ENCODE measurements around the gene KRT24.

Gene KRT24

GRCh38 chr17:40687106-40687505 is 16.4 kb downstream of the KRT24 start:
- DNase-seq, result no peak

- no peak for DNase-seq
Observed at GRCh38 chr17:40686192-40686591, 17.4 kb downstream of the KRT24 start.

- DNase-seq, result no peak
Observed at GRCh38 chr17:40680998-40681397, 22.6 kb downstream of the KRT24 start.

GRCh38 chr17:40679523-40679907 is 24.0 kb downstream of the KRT24 start:
- DNase-seq, result no peak

GRCh38 chr17:40678902-40679522 is 24.5 kb downstream of the KRT24 start:
- no peak for DNase-seq

GRCh38 chr17:40675905-40676304 is 27.6 kb downstream of the KRT24 start:
- no peak for DNase-seq

- DNase-seq, result no peak
Observed at GRCh38 chr17:40672654-40673053, 30.9 kb downstream of the KRT24 start.

- DNase-seq, result no peak
Observed at GRCh38 chr17:40671282-40671681, 32.3 kb downstream of the KRT24 start.

GRCh38 chr17:40666331-40666730 is 37.2 kb downstream of the KRT24 start:
- DNase-seq, result no peak

GRCh38 chr17:40664582-40665333 is 38.8 kb downstream of the KRT24 start, which contains the start of gene KRT222:
TSS of gene KRT222 (minus strand) at chr17:40665177. CDS start at chr17:40665099, 78 bp downstream.
- DNase-seq, result no peak

- no peak for DNase-seq
Observed at GRCh38 chr17:40663252-40663651, 40.3 kb downstream of the KRT24 start.

- DNase-seq, result no peak
Observed at GRCh38 chr17:40659911-40660310, 43.6 kb downstream of the KRT24 start.

- DNase-seq, result no peak
Observed at GRCh38 chr17:40658396-40658795, 45.2 kb downstream of the KRT24 start.

- DNase-seq, result no peak
Observed at GRCh38 chr17:40651939-40652338, 51.6 kb downstream of the KRT24 start.

GRCh38 chr17:40648384-40648968 is 55.1 kb downstream of the KRT24 start:
- DNase-seq, result no peak
